Measurements from ENCODE around the gene ANKRD34C. TPM values are rescaled to one million over a fixed set of nuclear protein-coding genes. Genes with fewer than 3 reads are reported as not detected.

Gene ANKRD34C
- polyA plus RNA-seq, 1 experiment: not detected

DNA sequence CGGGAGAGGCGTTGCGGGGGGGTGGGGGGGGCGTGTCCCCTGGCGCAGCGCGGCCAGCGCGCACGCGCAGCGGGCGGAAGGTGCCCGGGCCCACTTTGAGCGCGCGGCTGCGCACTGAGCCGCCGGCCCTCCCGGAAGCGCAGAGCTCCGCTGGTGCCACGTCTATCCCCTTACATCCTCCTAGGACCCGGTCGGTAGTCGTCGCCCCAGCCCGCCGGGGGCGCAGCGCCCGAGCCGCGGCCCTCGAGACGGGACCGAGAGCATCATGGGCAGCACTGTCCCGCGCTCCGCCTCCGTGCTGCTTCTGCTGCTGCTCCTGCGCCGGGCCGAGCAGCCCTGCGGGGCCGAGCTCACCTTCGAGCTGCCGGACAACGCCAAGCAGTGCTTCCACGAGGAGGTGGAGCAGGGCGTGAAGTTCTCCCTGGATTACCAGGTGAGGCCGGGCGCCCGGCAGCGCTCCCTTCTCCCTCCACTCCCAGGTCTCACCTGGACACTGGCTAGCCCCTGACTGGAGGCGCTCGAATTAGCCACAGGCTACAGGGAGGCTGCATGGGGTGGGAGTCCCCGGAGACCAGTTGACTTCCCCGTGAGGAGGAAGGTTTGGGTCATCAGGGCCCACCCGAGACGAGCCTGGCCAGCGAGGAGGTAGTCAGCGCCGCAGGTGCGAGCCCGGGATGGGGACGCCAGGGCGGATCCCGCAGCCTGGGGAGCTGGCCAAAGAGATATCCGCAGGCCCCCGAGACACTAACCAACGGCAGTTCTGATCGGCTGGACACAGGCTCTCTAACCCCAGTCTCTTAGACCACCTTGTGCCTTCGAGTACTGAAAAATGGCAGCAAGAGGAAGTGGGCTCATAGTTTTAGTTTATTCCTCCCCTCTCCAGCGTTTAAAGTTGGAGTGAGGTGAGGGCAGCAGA is 28.7 kb downstream of the ANKRD34C start, which contains the start of gene TMED3:
TSS of gene TMED3 (plus strand) at position 128 of the 916 bp plus-strand sequence. CDS start at position 266, 138 bp downstream.
- Histone ChIP-seq H3K4me3 (ENCODE audit: low read depth, low read length) (peak within 1 kb of the TSS; percentile 88), H3K36me3 (ENCODE audit: control insufficient read depth, insufficient read depth, low read length) (peaks cover 23% of the 10 kb centered on the region), H3K27me3 (ENCODE audit: control insufficient read depth, insufficient read depth, low read length) (peaks cover 4% of the 10 kb centered on the region; the same call in 1 of the 2 replicates)
- TF ChIP-seq, protein P1, sequence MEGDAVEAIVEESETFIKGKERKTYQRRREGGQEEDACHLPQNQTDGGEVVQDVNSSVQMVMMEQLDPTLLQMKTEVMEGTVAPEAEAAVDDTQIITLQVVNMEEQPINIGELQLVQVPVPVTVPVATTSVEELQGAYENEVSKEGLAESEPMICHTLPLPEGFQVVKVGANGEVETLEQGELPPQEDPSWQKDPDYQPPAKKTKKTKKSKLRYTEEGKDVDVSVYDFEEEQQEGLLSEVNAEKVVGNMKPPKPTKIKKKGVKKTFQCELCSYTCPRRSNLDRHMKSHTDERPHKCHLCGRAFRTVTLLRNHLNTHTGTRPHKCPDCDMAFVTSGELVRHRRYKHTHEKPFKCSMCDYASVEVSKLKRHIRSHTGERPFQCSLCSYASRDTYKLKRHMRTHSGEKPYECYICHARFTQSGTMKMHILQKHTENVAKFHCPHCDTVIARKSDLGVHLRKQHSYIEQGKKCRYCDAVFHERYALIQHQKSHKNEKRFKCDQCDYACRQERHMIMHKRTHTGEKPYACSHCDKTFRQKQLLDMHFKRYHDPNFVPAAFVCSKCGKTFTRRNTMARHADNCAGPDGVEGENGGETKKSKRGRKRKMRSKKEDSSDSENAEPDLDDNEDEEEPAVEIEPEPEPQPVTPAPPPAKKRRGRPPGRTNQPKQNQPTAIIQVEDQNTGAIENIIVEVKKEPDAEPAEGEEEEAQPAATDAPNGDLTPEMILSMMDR (IDR thresholded peaks at IDR 0.05; ENCODE audit: insufficient read depth, low read depth, low read length): peak; percentile 46
- DNase-seq (ENCODE audit: low read depth): peak; percentile 35
- CTCF ChIA-PET: interaction anchor here (0.6 to 1.6 kb wide), 4 partner anchors 9 to 226 kb away, joined by 3 to 5 read pairs (median 4); no protein-coding TSS in a partner anchor
- POLR2A ChIA-PET: interaction anchor here (0.5 kb wide), 1 partner anchor 446 kb away, joined by 3 read pairs; no protein-coding TSS in a partner anchor

DNA sequence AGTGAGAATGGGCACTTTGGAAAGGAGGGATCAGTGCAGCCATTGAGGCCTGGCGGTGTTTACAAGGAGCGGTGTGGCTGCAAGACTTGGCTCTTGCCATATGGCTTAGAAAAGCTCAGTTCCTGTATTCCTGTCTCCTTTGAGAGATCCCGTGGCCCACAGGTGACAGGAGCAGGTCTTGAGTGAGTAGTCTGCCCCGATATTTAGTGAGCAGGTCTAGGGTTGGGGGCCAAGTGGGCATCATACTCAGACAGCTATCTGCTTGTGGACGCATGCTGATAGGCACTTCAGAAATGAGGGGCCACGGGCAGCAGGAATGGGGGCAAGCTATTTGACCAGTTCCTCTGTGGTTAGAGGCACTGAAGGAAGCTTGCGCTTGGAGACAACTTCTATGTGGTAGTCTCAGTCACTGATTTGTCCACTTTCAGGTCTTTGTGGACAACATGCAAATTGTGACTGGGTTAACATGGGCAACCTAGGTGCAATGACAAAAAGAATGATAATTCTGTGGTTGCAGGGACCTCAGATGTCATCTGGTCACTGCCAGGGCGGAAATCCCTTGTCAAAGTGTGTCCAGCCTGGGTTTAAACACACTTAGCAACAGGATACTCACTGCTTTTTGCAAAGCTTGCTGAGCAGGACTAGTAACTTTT is 29.5 kb downstream of the ANKRD34C start:
- POLR2A ChIA-PET: no interaction called here
- Histone ChIP-seq H3K36me3 (ENCODE audit: control insufficient read depth, insufficient read depth, low read length) (peaks cover 27% of the 10 kb centered on the region), H3K27me3 (ENCODE audit: control insufficient read depth, insufficient read depth, low read length) (peaks cover 4% of the 10 kb centered on the region; the same call in 1 of the 2 replicates), H3K4me3 (ENCODE audit: low read depth, low read length) (peak overlapping the region; percentile 88)
- no peak for DNase-seq (ENCODE audit: low read depth)
- TF ChIP-seq, protein P1 (IDR thresholded peaks at IDR 0.05; ENCODE audit: insufficient read depth, low read depth, low read length): no peak
- CTCF ChIA-PET: interaction anchor here (0.6 to 1.4 kb wide), 3 partner anchors 10 to 225 kb away, joined by 3 to 4 read pairs (median 3); no protein-coding TSS in a partner anchor

DNA sequence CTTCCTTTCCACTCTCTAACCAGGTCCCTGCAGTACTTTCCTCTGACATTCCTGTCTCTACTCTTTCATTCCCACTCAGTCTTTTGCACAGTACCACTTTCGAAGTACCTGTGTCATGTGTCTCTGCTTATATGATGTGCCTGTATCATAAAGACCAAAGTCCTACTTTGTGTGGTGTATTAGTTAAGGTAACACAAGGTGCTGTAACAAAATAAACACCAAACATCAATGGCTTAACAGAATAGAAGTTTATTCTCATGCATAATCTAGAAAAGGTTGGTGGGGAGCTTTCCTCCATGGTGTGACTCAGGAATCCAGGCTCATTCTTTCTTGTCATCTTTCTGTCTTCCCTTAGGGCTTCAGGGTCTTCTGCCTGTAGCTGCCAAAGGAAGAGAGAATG is 31.7 kb downstream of the ANKRD34C start:
- no peak for DNase-seq (ENCODE audit: low read depth)
- Histone ChIP-seq H3K36me3 (ENCODE audit: control insufficient read depth, insufficient read depth, low read length) (peaks cover 34% of the 10 kb centered on the region), H3K4me3 (ENCODE audit: low read depth, low read length) (no peak overlapping the region), H3K27me3 (ENCODE audit: control insufficient read depth, insufficient read depth, low read length) (no peaks in the 10 kb centered on the region; the same call in 1 of the 2 replicates)
- CTCF ChIA-PET: interaction anchor here (1.7 kb wide), 1 partner anchor 9 kb away, joined by 4 read pairs; no protein-coding TSS in a partner anchor
- TF ChIP-seq, protein P1 (IDR thresholded peaks at IDR 0.05; ENCODE audit: insufficient read depth, low read depth, low read length): no peak
- POLR2A ChIA-PET: no interaction called here

DNA sequence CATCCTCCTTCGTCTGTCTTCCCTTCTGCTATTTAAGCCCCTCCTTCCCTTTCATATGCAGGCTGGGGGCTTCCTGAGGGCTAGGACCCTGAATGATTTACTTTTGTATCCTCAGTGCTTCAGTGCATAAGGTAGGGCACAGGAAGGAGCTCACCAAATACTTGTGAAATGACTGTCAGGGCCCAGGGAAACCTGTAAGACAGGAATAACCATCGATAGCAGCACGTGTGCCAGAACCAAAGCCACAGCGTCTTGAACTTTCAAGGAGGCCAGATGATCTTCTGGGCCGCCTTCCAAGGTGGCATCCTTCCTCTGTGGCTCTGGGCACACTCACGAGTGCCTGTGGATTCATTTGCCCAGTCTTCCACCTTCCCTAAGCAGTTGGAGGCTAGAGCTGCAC is 32.3 kb downstream of the ANKRD34C start:
- H3K4me3 ChIP-seq (ENCODE audit: low read depth, low read length): no peak overlapping the region
- no peaks in the 10 kb centered on the region for H3K27me3 ChIP-seq (ENCODE audit: control insufficient read depth, insufficient read depth, low read length)
- TF ChIP-seq, protein P1 (IDR thresholded peaks at IDR 0.05; ENCODE audit: insufficient read depth, low read depth, low read length): no peak
- no peak for DNase-seq (ENCODE audit: low read depth)
- ChIA-PET POLR2A (no interaction called here), CTCF (interaction anchor here (1.7 kb wide), 1 partner anchor 9 kb away, joined by 4 read pairs; no protein-coding TSS in a partner anchor)
- peaks cover 35% of the 10 kb centered on the region for H3K36me3 ChIP-seq (ENCODE audit: control insufficient read depth, insufficient read depth, low read length)
